Activated T-cell treated with anti-CD3 and anti-CD28 coated beads for 4 hours (primary cell): Measurements from ENCODE around the gene SCLY.
"Not testable (repeated sequence)": the region's sequence is repeated elsewhere in the genome, so short reads cannot be mapped to it uniquely, and the experiment has no call there.

Experiments used
- DNase-seq: peaks from one replicate; pipeline ENCODE4 v3.0.0-alpha.2; 2020

Gene SCLY, protein sequence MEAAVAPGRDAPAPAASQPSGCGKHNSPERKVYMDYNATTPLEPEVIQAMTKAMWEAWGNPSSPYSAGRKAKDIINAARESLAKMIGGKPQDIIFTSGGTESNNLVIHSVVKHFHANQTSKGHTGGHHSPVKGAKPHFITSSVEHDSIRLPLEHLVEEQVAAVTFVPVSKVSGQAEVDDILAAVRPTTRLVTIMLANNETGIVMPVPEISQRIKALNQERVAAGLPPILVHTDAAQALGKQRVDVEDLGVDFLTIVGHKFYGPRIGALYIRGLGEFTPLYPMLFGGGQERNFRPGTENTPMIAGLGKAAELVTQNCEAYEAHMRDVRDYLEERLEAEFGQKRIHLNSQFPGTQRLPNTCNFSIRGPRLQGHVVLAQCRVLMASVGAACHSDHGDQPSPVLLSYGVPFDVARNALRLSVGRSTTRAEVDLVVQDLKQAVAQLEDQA

DNA sequence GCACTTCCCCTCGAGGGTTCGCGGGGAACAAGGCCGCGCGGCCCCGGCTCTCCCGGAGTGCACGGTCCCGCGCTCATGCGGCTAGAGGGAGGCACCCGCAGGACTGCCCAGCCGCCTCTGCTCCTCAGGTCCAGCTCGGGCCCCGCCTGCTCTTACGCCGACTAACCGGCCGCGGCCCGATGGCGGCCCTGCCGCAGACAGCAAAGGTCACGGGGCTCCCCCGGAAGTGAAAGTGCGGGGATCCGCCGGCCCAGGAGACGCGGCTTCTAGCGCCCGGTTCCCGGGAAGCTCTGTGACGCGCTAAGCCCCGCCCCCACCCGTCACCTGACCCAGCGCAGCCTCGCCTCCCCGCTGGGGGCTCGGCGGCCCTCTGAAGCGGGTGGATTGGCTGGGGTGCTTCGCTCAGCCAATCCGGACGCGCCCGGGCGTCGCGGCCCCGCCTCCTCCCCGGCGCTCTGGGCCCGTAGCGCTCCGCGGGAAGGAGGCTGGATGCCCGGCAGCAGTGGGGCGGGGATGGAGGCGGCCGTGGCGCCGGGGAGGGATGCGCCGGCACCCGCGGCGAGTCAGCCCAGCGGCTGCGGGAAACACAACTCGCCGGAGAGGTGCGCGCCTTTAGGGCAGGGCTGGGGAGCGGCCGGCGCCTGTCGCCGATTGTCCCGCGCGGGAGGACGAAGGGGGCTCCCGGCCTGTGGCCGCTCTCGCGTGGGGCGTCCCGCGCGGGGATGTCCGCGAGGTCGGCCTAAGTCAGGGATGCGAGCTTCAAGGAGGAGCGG lies at the start of gene SCLY:
Gene SCLY, plus strand, starts transcription at position 460 of the 773 bp plus-strand sequence. Its CDS starts 54 bp downstream, at position 514.
- DNase-seq = peak; percentile 91

GRCh38 chr2:238013806-238014205 lies 47.0 kb upstream of the SCLY start:
- DNase-seq = no peak

DNA sequence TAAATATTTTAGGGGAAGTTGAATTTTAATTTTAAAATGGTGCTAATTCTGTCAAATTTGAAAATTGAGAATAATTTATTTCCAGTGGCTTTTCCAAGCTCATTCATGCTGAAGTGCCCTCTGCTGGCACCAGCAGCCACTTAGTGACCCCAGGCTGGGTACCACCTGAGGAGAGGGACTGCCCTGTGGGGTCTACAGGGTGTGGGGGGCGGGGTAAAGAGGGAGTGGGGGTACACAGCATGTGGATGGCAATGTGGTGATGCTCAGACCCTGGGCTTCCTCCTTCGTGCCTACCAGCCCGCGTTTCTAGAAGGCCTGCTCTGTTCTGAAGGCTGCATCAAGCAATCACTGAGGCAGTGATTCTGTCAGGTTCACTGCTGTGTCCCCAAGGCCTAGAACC lies 45.1 kb upstream of the SCLY start:
- no peak for DNase-seq

DNA sequence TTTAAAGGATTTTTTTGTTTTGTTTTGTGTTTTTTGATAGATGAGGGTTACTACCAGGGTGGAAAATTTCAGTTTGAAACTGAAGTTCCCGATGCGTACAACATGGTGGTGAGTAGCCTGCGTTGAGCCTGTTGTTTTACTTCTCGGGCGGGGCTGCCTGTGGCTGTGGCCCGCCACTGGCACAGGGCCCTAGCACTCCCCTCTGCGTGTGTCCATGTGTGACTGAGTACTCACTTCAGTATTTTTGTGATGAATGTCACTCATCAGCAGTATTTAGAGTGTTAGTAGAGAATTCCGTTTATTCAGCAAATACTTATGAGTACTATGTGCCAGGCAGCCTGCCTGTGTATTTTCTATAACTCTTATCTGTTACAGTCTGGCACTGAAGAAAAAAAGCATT lies 44.3 kb upstream of the SCLY start:
- no peak for DNase-seq

DNA sequence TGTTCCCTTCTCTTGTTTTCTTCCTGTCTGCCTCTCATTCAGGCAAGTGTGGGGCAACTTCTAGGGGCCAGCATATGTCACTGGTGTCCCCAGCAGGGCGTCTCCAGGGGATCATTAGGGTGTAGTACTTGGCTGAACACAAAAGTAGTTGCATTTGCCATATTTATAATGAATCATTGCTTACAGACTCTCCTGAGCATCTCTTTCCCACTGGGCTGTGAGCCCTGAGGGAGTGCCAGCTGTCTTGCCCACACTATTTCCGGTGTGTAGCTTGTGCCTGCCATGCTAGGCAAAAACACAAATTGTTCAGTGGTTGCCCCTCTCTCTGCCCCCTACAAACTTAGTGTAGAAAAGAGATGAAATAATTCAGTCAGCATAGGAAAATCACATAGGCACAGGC lies 40.8 kb upstream of the SCLY start:
- no peak for DNase-seq

DNA sequence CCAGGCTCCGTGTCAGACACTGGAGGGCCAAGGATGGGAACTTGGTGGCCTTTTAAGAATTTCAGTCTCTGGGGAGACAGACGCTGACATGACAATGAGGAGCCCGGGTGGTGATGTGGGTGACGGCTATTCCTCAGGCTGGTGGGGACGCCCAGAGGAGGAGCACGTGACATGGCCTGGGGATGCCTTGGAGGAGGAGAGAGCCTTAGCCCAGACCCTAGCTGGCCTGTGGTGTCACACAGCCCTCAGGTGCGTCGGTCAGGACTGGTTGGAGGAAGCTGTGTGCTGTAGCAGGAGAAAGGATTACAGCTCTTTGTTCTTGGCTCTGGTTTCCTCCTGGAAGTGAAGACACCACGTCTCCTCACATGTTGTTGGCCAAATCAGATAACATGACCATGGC lies 40.0 kb upstream of the SCLY start:
- DNase-seq = no peak

GRCh38 chr2:238021327-238021726 lies 39.5 kb upstream of the SCLY start:
- DNase-seq = no peak

DNA sequence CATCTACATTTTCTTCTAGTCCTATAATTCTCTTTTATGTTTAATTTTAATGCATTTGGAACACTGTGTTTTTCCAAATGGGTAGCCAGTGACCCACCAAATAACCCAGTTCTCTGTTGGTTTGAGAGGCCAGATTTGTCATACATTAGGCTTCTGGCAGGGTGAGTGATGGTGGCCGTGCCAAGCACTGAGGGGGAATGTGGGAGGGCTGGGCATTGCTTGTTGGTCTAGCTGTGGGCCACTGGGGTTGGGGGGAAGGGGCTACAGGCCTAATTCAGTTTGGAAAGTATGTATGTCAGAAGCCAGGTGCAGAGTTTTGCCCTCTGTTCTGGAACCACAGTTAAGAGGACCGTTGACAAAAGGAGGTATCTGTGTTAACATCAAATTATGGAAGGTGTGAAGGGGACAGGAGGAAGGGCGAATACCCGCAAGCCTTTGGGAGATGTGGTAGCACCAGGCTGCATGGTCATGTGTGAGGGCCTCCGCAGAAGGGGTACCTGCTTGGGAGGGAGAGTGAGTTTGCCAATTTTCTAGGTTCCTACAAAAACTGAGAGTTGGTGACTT lies 38.1 kb upstream of the SCLY start:
- DNase-seq = no peak

- DNase-seq = no peak
These were observed 37.2 kb upstream of the SCLY start for GRCh38 chr2:238023608-238024007.

GRCh38 chr2:238024986-238025385 lies 35.8 kb upstream of the SCLY start:
- no peak for DNase-seq

DNA sequence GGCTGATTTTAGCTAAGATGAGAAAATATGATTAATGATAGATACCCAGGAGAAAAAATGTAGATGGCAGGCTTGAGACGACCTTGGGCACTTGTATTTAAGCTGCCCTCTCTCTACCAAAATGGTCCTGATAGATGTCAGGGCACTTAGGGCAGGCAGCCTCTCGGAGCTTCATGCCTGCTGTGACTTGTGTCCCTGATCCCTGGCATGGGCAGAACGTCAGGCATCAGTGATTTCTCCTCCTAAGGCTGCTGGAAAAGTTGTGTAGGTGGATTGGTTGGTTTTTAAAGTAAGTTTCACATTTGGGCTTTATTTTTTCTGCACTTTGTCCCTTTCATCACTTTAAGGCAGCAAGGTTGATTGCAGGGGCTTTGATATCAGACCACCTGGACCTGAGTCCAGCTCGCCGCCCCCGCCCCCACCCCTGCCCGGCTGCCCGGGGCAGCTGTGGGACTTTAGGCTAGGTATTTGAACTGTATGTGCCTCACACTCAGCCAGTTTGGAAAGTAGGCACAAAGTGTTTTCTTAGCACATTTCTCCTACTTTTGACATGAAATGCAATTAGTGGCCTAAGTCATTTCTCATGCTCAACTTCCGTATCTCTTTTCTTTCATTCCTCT lies 35.0 kb upstream of the SCLY start:
- DNase-seq = no peak

DNA sequence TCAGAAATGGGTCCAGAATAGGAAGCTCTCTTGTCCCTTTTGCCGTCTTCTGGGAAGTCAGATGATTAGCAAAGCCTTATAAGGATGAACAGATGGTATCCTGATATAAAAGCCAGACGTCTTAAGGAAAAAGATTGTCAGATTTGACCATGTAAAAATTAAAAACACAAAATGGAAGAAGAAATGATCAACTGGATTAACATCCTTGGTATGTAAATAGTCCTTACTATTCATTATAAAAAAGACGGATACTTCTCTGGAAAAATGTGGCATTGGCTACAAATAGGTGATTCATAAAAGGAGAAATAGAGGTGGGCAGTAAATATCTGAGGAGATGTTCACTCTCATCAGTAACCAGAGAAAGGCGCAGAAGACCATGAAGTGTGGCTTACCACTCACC lies 33.7 kb upstream of the SCLY start:
- no peak for DNase-seq

DNA sequence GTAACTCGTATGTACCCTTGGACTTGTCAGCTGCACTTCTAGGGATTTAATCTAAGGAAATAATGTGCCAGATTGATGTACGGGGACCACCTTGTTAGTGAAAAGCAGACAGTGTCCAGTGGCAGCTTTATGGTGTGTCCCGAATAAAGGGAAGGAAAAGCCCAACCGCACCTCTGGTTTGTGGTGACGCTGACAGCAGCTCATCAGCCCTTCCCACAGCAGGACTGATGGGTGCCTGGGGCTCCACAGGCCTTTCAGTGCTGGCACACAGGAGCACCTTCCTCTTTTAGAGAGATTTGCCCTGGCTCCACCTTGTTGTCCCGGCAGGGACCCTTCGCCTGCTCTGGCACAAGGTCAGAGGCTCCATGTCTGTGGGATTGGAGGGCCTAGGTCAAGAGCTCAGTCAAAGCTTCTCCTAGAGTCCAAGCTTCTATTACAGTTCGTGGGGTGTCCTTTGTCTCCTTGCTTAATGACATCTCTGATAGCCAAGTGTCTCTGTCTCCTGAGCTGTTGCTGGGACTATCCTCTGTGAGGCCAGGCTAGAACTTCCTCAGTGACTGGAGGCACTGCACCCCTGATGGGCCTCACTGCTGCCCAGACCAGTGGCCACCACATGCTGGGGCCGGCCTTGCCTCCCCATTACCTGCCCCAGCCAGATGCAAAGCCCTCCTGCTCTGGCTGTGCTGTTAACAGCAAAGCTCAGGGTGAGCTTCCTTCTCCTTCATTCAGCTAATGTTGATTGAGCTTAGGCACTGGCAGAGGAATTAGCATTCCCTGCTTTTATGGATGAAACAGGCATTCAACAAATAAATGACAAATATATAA lies 33.0 kb upstream of the SCLY start:
- DNase-seq = no peak

DNA sequence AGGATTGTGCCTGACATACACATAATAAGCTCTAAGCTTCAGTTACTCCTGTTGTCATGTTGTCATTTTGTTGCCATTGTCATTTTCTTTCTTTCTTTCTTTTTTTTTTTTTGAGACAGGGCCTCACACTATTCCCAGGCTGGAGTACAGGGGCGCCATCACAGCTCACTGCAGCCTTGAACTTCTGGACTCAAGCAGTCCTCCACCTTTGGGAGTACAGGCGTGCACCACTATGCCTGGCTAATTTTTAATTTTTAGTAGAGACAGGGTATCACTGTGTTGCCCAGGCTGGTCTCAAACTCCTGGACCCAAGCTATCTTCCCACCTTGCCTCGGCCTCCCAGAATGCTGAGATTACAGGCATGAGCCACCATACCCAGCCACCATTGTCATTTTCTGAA lies 30.9 kb upstream of the SCLY start:
- no peak for DNase-seq

- DNase-seq = no peak
These were observed 30.2 kb upstream of the SCLY start for GRCh38 chr2:238030422-238031155.

DNA sequence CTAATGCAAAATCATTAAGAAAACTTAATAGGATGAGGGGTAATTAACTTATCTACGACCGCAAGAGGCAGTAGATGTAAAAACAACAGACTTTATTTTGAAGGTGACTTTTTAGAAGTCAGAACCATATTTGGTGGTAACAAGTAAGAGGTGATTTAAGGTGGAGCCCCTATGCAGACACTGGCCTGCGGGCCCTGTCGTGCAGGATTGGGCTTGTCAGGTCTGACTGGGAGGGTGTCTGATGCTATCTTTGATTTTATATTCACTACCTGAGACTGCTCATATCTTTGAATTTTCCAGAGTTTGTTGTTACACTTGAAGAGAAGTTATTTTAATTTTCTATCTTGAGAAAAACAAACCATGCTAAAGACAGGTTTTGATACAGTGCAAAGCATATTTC lies 29.1 kb upstream of the SCLY start:
- no peak for DNase-seq

DNA sequence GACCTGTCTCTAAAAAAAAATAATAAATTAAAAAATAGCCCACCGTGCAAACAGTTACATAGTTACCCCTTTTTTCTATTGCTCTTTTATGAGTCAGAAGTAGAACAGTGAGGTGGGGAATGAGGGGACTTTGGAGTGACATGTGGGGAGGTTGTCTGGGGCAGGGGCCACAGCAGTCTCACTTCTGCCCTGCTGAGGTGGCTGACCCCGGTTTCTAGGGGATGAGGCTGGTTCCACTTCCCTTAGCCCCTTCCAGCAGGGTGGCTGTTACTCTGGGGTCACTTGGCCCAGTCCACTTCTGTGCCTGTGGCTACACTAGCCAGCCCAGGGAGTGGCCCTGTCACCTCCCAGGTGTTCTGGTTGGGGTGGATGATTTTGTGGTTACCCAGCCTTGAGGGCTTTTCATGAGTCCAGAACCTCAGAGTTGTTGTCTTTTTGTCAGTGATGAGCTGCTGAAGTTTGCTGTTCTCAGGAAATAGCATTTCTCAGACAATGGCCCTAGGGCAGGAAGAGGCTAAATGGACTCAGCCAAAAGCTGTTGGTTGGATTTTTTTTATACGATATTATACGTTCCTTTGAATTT lies 28.0 kb upstream of the SCLY start:
- DNase-seq = no peak

DNA sequence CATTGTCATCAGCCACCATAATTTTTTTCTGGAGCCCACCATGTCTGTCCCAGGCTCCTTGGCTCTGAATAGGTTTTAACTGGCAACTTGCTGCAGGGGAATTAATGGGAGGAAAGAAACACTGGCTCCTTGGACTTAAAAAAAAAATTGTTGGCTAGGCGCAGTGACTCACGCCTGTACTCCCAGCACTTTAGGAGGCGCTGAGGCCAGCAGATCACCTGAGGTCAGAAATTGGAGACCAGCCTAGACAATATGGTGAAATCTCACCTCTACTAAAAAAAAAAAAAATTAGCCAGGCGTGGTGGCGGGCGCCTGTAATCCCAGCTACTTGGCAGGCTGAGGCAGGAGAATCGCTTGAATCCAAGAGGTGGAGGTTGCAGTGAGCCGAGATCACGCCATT lies 26.8 kb upstream of the SCLY start:
- DNase-seq = not testable (repeated sequence)

GRCh38 chr2:238038203-238038602 lies 22.6 kb upstream of the SCLY start:
- no peak for DNase-seq

- DNase-seq = no peak
These were observed 21.6 kb upstream of the SCLY start for GRCh38 chr2:238039151-238039550.

DNA sequence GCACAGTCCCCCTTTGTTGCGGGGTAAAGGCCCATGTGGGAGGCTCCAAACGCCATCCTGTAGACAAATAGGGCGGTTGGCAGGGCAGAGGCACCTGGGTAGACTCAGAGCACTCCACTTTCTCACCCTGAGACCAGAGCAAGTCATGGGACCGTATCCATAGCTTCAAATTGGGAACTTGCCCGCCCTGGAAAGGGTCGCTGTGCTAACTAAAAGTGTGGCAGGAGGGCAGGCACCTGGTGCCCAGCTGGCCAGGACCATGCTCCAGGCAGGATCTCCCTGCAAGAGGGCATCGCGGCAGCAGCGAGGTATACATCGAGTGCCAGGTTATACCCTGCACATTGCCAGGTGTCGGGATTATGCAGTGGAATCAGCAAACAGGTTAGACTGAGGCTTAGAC lies 20.8 kb upstream of the SCLY start:
- DNase-seq = no peak
